ENCODE data around the gene EIF5A.
"Not testable (repeated sequence)": the region's sequence is repeated elsewhere in the genome, so short reads cannot be mapped to it uniquely, and the experiment has no call there.

Gene EIF5A

DNA sequence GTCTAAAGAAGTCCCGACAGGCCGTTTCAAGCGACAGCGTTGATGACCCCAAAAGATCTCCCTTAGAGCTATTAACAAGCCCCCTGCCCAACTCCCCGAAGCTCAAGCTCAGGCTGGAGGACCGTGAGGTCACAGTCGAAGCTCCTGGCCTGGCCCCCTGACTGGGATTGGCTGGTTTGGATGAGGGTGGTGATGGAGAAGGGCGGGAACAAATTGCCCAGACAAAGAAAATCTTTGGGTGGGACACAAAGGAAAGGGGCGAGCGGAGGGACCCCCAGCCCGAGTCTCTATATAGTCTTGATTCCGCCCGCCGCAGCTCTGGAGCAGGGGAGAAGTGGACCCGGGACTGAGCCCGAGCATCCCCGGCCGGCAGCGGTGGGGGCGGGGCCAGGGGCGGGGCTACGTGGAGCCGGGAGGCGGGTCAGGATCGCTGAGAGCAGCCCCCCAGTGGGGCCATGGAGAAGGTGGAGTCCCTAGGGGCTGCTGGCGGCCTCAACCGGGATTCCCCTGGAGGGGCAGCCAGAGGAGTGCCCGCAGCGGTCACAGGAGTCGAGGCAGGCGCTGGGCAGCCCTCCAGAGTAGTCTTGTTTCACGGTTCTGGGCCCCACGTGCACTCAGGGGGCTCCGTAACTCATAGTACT lies 22.7 kb downstream of the EIF5A start:
- Histone ChIP-seq H3K27ac (ENCODE audit: low read depth in 2 of 2, low read length in 2 of 2) (peak overlapping the region; percentile 92 to 96), H3K9me3 (ENCODE audit: control insufficient read depth in 2 of 2, low read length in 2 of 2) (no peaks in the 10 kb centered on the region), H3K27me3 (ENCODE audit: control insufficient read depth in 2 of 2, insufficient read depth in 2 of 2, low read length in 2 of 2) (no peaks in the 10 kb centered on the region), H3K4me1 (ENCODE audit: control insufficient read depth in 2 of 2, insufficient read depth in 2 of 2, low read length in 2 of 2) (peaks cover 7 to 22% of the 10 kb centered on the region in 2 donors), H3K4me3 (ENCODE audit: low read length in 2 of 2) (peak overlapping the region; percentile 95 to 97), H3K9ac (ENCODE audit: low read depth in 1 of 2, low read length in 2 of 2) (peak overlapping the region; percentile 79 to 89), H3K36me3 (ENCODE audit: control insufficient read depth in 2 of 2, insufficient read depth in 2 of 2, low read length in 2 of 2) (peaks cover 0 to 16% of the 10 kb centered on the region in 2 donors)

GRCh38 chr17:7330638-7331015 lies 23.2 kb downstream of the EIF5A start:
- Histone ChIP-seq H3K9ac (ENCODE audit: low read depth in 1 of 2, low read length in 2 of 2) (peak overlapping the region in 1 of 2 donors; percentile 24), H3K4me3 (ENCODE audit: low read length in 2 of 2) (peak overlapping the region; percentile 95 to 97), H3K4me1 (ENCODE audit: control insufficient read depth in 2 of 2, insufficient read depth in 2 of 2, low read length in 2 of 2) (peaks cover 7 to 22% of the 10 kb centered on the region in 2 donors), H3K27me3 (ENCODE audit: control insufficient read depth in 2 of 2, insufficient read depth in 2 of 2, low read length in 2 of 2) (peaks cover 0 to 2% of the 10 kb centered on the region in 2 donors), H3K9me3 (ENCODE audit: control insufficient read depth in 2 of 2, low read length in 2 of 2) (no peaks in the 10 kb centered on the region), H3K36me3 (ENCODE audit: control insufficient read depth in 2 of 2, insufficient read depth in 2 of 2, low read length in 2 of 2) (peaks cover 0 to 12% of the 10 kb centered on the region in 2 donors), H3K27ac (ENCODE audit: low read depth in 2 of 2, low read length in 2 of 2) (peak overlapping the region; percentile 92 to 96)

- H3K36me3 ChIP-seq (ENCODE audit: control insufficient read depth in 2 of 2, insufficient read depth in 2 of 2, low read length in 2 of 2), result no peaks in the 10 kb centered on the region
- no peaks in the 10 kb centered on the region for H3K9me3 ChIP-seq (ENCODE audit: control insufficient read depth in 2 of 2, low read length in 2 of 2)
- H3K27me3 ChIP-seq (ENCODE audit: control insufficient read depth in 2 of 2, insufficient read depth in 2 of 2, low read length in 2 of 2), result peaks cover 0 to 2% of the 10 kb centered on the region in 2 donors
- H3K9ac ChIP-seq (ENCODE audit: low read depth in 1 of 2, low read length in 2 of 2), result no peak overlapping the region
- no peak overlapping the region for H3K27ac ChIP-seq (ENCODE audit: low read depth in 2 of 2, low read length in 2 of 2)
- H3K4me1 ChIP-seq (ENCODE audit: control insufficient read depth in 2 of 2, insufficient read depth in 2 of 2, low read length in 2 of 2), result peaks cover 7 to 28% of the 10 kb centered on the region in 2 donors
- H3K4me3 ChIP-seq (ENCODE audit: low read length in 2 of 2), result no peak overlapping the region
Observed at GRCh38 chr17:7332111-7332510, 24.7 kb downstream of the EIF5A start.

DNA sequence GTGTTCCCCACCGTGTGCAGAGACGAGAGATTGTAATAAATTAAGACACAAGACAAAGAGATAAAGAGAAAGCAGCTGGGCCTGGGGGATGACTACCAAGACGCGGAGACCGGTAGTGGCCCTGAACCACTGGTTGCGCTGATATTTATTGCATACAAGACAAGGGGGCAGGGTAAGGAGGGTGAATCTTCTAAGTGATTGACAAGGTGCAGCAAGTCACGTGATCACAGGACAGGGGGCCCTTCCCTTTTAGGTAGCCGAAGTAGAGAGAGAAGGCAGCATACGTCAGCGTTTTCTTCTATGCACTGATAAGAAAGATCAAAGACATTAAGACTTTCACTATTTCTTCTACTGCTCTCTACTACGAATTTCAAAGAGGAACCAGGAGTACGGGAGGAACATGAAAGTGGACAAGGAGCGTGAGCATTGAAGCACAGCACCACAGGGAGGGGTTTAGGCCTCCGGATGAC lies 25.2 kb downstream of the EIF5A start:
- not testable (repeated sequence) for H3K4me3 ChIP-seq (ENCODE audit: low read length in 2 of 2); H3K27ac ChIP-seq (ENCODE audit: low read depth in 2 of 2, low read length in 2 of 2); H3K9me3 ChIP-seq (ENCODE audit: control insufficient read depth in 2 of 2, low read length in 2 of 2); H3K9ac ChIP-seq (ENCODE audit: low read depth in 1 of 2, low read length in 2 of 2); H3K36me3 ChIP-seq (ENCODE audit: control insufficient read depth in 2 of 2, insufficient read depth in 2 of 2, low read length in 2 of 2); H3K27me3 ChIP-seq (ENCODE audit: control insufficient read depth in 2 of 2, insufficient read depth in 2 of 2, low read length in 2 of 2)
- peaks cover 7 to 28% of the 10 kb centered on the region in 2 donors for H3K4me1 ChIP-seq (ENCODE audit: control insufficient read depth in 2 of 2, insufficient read depth in 2 of 2, low read length in 2 of 2)

GRCh38 chr17:7334938-7335538 lies 27.6 kb downstream of the EIF5A start:
- Histone ChIP-seq H3K27me3 (ENCODE audit: control insufficient read depth in 2 of 2, insufficient read depth in 2 of 2, low read length in 2 of 2) (peaks cover 0 to 2% of the 10 kb centered on the region in 2 donors), H3K4me1 (ENCODE audit: control insufficient read depth in 2 of 2, insufficient read depth in 2 of 2, low read length in 2 of 2) (peaks cover 0 to 18% of the 10 kb centered on the region in 2 donors), H3K9me3 (ENCODE audit: control insufficient read depth in 2 of 2, low read length in 2 of 2) (no peaks in the 10 kb centered on the region), H3K4me3 (ENCODE audit: low read length in 2 of 2) (no peak overlapping the region), H3K36me3 (ENCODE audit: control insufficient read depth in 2 of 2, insufficient read depth in 2 of 2, low read length in 2 of 2) (no peaks in the 10 kb centered on the region), H3K27ac (ENCODE audit: low read depth in 2 of 2, low read length in 2 of 2) (no peak overlapping the region), H3K9ac (ENCODE audit: low read depth in 1 of 2, low read length in 2 of 2) (no peak overlapping the region)

GRCh38 chr17:7335765-7336164 lies 28.3 kb downstream of the EIF5A start:
- not testable (repeated sequence) for H3K9ac ChIP-seq (ENCODE audit: low read depth in 1 of 2, low read length in 2 of 2); H3K36me3 ChIP-seq (ENCODE audit: control insufficient read depth in 2 of 2, insufficient read depth in 2 of 2, low read length in 2 of 2); H3K4me3 ChIP-seq (ENCODE audit: low read length in 2 of 2); H3K9me3 ChIP-seq (ENCODE audit: control insufficient read depth in 2 of 2, low read length in 2 of 2); H3K27me3 ChIP-seq (ENCODE audit: control insufficient read depth in 2 of 2, insufficient read depth in 2 of 2, low read length in 2 of 2)
- Histone ChIP-seq H3K27ac (ENCODE audit: low read depth in 2 of 2, low read length in 2 of 2) (peak overlapping the region in 1 of 2 donors; percentile 48), H3K4me1 (ENCODE audit: control insufficient read depth in 2 of 2, insufficient read depth in 2 of 2, low read length in 2 of 2) (peaks cover 0 to 12% of the 10 kb centered on the region in 2 donors)

- Histone ChIP-seq H3K4me3 (ENCODE audit: low read length in 2 of 2) (peak within 1 kb of the TSS; percentile 53 to 75), H3K36me3 (ENCODE audit: control insufficient read depth in 2 of 2, insufficient read depth in 2 of 2, low read length in 2 of 2) (no peaks in the 10 kb centered on the region), H3K9me3 (ENCODE audit: control insufficient read depth in 2 of 2, low read length in 2 of 2) (no peaks in the 10 kb centered on the region), H3K27ac (ENCODE audit: low read depth in 2 of 2, low read length in 2 of 2) (peak within 1 kb of the TSS in 1 of 2 donors; percentile 78), H3K4me1 (ENCODE audit: control insufficient read depth in 2 of 2, insufficient read depth in 2 of 2, low read length in 2 of 2) (peaks cover 0 to 12% of the 10 kb centered on the region in 2 donors), H3K9ac (ENCODE audit: low read depth in 1 of 2, low read length in 2 of 2) (peak within 1 kb of the TSS; percentile 43 to 56), H3K27me3 (ENCODE audit: control insufficient read depth in 2 of 2, insufficient read depth in 2 of 2, low read length in 2 of 2) (peaks cover 0 to 2% of the 10 kb centered on the region in 2 donors)
Observed at GRCh38 chr17:7336240-7337175, 29.1 kb downstream of the EIF5A start, which contains the start of gene ACAP1. TSS of gene ACAP1 (plus strand) at chr17:7336529. CDS start at chr17:7336735, 206 bp downstream.

- H3K27ac ChIP-seq (ENCODE audit: low read depth in 2 of 2, low read length in 2 of 2); H3K4me1 ChIP-seq (ENCODE audit: control insufficient read depth in 2 of 2, insufficient read depth in 2 of 2, low read length in 2 of 2); H3K9ac ChIP-seq (ENCODE audit: low read depth in 1 of 2, low read length in 2 of 2); H3K36me3 ChIP-seq (ENCODE audit: control insufficient read depth in 2 of 2, insufficient read depth in 2 of 2, low read length in 2 of 2); H3K9me3 ChIP-seq (ENCODE audit: control insufficient read depth in 2 of 2, low read length in 2 of 2); H3K27me3 ChIP-seq (ENCODE audit: control insufficient read depth in 2 of 2, insufficient read depth in 2 of 2, low read length in 2 of 2): not testable (repeated sequence)
- H3K4me3 ChIP-seq (ENCODE audit: low read length in 2 of 2), result peak overlapping the region in 1 of 2 donors; percentile 75
Observed at GRCh38 chr17:7337600-7337999, 30.2 kb downstream of the EIF5A start.

DNA sequence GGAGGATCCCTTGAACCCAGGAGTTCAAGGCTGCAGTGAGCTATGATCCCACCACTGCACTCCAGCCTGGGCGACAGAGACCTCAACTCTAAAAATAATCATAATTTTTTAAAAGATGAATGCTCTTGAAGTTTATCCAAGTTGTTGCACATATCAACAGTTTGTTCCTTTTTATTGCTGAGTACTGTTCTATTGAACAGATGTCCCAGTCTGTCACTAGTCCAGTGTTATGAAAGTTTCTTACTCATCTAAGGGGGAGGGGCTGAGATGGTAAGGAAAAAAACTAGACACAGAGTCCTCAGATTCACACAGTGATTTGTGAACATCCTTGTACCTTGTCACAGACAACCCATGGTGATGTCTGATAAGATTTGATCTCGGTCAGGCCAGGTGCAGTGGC lies 32.8 kb downstream of the EIF5A start:
- no peaks in the 10 kb centered on the region for H3K9me3 ChIP-seq (ENCODE audit: control insufficient read depth in 2 of 2, low read length in 2 of 2)

More for the DNA sequence above, 32.8 kb downstream of the EIF5A start:
- Histone ChIP-seq H3K27me3 (ENCODE audit: control insufficient read depth in 2 of 2, insufficient read depth in 2 of 2, low read length in 2 of 2) (peaks cover 2 to 4% of the 10 kb centered on the region in 2 donors), H3K27ac (ENCODE audit: low read depth in 2 of 2, low read length in 2 of 2) (no peak overlapping the region), H3K4me1 (ENCODE audit: control insufficient read depth in 2 of 2, insufficient read depth in 2 of 2, low read length in 2 of 2) (peaks cover 0 to 10% of the 10 kb centered on the region in 2 donors), H3K9ac (ENCODE audit: low read depth in 1 of 2, low read length in 2 of 2) (no peak overlapping the region), H3K4me3 (ENCODE audit: low read length in 2 of 2) (no peak overlapping the region), H3K36me3 (ENCODE audit: control insufficient read depth in 2 of 2, insufficient read depth in 2 of 2, low read length in 2 of 2) (peaks cover 0 to 5% of the 10 kb centered on the region in 2 donors)
